WTC11 (cell line): ENCODE measurements around the gene BDP1. TPM values are rescaled to one million over a fixed set of nuclear protein-coding genes. Genes with fewer than 3 reads are reported as not detected.
"Not testable (repeated sequence)": the region's sequence is repeated elsewhere in the genome, so short reads cannot be mapped to it uniquely, and the experiment has no call there.

Experiments
- ATAC-seq: fragments of 200-7000 bp; cut with Tn5 transposase; 2 replicates; pipeline ENCODE4 v1.10.0; 2021; ENCODE audit warnings: mild to moderate bottlenecking, moderate library complexity
- CTCF ChIA-PET: fragments of 300-600 bp; sonication (Branson Sonifier 250); formaldehyde crosslinking; loops from one replicate; lab custom pipeline; 2021; ENCODE audit warnings: antibody characterized with exemption; lab: Charles Lee
- POLR2A ChIA-PET: fragments of 350-600 bp; sonication (Branson Sonifier 250); formaldehyde crosslinking; loops from one replicate; lab custom pipeline; 2021; ENCODE audit warnings: antibody characterized with exemption; lab: Charles Lee
- DNase-seq: peaks from one replicate; pipeline ENCODE4 v3.0.0; 2021; ENCODE audit warnings: low spot score
- H3K27ac Mint-ChIP-seq: 2 replicates; pipeline ENCODE4 v1.8.0; 2021; ENCODE audit warnings: mixed read lengths
- H3K27me3 Mint-ChIP-seq: 2 replicates; pipeline ENCODE4 v1.8.0; 2021; ENCODE audit warnings: low read depth, mild to moderate bottlenecking, moderate library complexity, mixed read lengths
- H3K36me3 Mint-ChIP-seq: 2 replicates; pipeline ENCODE4 v1.8.0; 2021; ENCODE audit warnings: mixed read lengths
- H3K4me1 Mint-ChIP-seq: 2 replicates; pipeline ENCODE4 v1.8.0; 2022; ENCODE audit warnings: mixed read lengths
- H3K4me3 Mint-ChIP-seq: 2 replicates; pipeline ENCODE4 v1.8.0; 2021; ENCODE audit warnings: mild to moderate bottlenecking, moderate library complexity, mixed read lengths
- H3K9me3 Mint-ChIP-seq: 2 replicates; pipeline ENCODE4 v1.8.0; 2021; ENCODE audit warnings: mixed read lengths
- GABPB1 ChIP-seq: sonication (generic); formaldehyde crosslinking; IDR thresholded peaks from 2 replicates; pipeline ENCODE4 v1.8.1; 2023; ENCODE audit warnings: mild to moderate bottlenecking, missing genetic modification reagents
- total RNA-seq: library from RNA; stranded (reverse); gene quantifications from 3 replicates; pipeline ENCODE4 v1.2.3, GENCODE V29; 2021
- TF ChIP-seq, protein P1 (sequence below): sonication (generic); formaldehyde crosslinking; IDR thresholded peaks from 2 replicates; pipeline ENCODE4 v1.8.1; 2022; ENCODE audit warnings: mild to moderate bottlenecking, missing genetic modification reagents, moderate library complexity, borderline replicate concordance
- TF ChIP-seq, protein P2 (sequence below): sonication (generic); formaldehyde crosslinking; conservative IDR thresholded peaks from 2 replicates; pipeline ENCODE4 v1.8.1; 2023; ENCODE audit warnings: mild to moderate bottlenecking, low read depth, missing genetic modification reagents, moderate library complexity
- TF ChIP-seq, protein P3 (sequence below): sonication (generic); formaldehyde crosslinking; IDR thresholded peaks from 2 replicates; pipeline ENCODE4 v1.8.0; 2023; ENCODE audit warnings: missing genetic modification reagents, mild to moderate bottlenecking, borderline replicate concordance

Gene BDP1
- total RNA-seq, 1 experiment from 2014 or later: 34.7 TPM

DNA sequence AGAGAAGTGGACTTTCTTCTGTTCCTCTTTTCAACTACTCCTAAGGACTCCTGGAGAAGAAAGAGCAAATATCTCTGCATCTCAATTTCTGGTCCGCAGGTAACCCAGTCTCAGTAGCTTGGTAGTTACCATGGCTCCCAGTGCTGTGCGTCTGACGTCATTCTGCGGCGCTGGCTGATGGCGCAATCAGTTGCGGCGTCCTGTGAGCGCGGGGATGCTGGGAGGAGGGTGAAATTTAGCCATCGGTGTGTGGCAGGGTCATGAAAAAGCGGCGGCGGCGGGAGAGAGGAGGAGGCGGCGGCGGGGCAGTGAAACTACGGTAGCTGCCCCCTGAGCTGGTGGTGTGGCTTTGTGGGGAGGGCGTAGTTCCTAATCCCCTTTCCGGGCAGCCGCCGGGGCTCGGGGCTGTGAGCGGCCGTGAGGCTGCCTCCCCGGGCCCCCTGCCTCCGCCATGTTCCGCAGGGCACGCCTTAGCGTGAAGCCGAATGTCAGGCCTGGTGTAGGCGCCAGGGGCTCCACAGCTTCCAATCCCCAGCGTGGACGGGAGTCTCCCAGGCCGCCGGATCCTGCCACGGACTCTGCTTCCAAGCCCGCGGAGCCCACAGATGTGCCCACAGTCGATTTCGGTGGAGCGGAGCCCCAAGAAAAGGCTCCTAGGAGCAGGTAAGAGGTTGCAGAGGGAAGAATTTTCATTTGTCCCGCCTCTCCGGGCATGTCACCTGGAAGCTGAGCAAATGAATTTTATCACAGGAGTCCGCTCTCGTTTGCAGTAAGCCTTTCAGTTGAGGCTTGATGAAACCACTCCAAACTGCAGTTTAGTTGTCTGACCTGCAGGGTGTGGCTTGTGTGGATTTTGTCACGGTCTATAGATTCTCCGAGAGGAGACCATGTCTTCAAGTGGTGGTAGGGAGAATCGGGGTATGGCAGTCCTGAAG lies at the start of gene BDP1 (continued):
- TF ChIP-seq, protein P1, sequence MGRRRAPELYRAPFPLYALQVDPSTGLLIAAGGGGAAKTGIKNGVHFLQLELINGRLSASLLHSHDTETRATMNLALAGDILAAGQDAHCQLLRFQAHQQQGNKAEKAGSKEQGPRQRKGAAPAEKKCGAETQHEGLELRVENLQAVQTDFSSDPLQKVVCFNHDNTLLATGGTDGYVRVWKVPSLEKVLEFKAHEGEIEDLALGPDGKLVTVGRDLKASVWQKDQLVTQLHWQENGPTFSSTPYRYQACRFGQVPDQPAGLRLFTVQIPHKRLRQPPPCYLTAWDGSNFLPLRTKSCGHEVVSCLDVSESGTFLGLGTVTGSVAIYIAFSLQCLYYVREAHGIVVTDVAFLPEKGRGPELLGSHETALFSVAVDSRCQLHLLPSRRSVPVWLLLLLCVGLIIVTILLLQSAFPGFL (CRISPR knock-in tag): no peak
- peak; percentile 76 for TF ChIP-seq GABPB1 (CRISPR knock-in tag)
- TF ChIP-seq, protein P2, sequence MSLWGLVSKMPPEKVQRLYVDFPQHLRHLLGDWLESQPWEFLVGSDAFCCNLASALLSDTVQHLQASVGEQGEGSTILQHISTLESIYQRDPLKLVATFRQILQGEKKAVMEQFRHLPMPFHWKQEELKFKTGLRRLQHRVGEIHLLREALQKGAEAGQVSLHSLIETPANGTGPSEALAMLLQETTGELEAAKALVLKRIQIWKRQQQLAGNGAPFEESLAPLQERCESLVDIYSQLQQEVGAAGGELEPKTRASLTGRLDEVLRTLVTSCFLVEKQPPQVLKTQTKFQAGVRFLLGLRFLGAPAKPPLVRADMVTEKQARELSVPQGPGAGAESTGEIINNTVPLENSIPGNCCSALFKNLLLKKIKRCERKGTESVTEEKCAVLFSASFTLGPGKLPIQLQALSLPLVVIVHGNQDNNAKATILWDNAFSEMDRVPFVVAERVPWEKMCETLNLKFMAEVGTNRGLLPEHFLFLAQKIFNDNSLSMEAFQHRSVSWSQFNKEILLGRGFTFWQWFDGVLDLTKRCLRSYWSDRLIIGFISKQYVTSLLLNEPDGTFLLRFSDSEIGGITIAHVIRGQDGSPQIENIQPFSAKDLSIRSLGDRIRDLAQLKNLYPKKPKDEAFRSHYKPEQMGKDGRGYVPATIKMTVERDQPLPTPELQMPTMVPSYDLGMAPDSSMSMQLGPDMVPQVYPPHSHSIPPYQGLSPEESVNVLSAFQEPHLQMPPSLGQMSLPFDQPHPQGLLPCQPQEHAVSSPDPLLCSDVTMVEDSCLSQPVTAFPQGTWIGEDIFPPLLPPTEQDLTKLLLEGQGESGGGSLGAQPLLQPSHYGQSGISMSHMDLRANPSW (CRISPR knock-in tag): no peak
- TF ChIP-seq, protein P3, sequence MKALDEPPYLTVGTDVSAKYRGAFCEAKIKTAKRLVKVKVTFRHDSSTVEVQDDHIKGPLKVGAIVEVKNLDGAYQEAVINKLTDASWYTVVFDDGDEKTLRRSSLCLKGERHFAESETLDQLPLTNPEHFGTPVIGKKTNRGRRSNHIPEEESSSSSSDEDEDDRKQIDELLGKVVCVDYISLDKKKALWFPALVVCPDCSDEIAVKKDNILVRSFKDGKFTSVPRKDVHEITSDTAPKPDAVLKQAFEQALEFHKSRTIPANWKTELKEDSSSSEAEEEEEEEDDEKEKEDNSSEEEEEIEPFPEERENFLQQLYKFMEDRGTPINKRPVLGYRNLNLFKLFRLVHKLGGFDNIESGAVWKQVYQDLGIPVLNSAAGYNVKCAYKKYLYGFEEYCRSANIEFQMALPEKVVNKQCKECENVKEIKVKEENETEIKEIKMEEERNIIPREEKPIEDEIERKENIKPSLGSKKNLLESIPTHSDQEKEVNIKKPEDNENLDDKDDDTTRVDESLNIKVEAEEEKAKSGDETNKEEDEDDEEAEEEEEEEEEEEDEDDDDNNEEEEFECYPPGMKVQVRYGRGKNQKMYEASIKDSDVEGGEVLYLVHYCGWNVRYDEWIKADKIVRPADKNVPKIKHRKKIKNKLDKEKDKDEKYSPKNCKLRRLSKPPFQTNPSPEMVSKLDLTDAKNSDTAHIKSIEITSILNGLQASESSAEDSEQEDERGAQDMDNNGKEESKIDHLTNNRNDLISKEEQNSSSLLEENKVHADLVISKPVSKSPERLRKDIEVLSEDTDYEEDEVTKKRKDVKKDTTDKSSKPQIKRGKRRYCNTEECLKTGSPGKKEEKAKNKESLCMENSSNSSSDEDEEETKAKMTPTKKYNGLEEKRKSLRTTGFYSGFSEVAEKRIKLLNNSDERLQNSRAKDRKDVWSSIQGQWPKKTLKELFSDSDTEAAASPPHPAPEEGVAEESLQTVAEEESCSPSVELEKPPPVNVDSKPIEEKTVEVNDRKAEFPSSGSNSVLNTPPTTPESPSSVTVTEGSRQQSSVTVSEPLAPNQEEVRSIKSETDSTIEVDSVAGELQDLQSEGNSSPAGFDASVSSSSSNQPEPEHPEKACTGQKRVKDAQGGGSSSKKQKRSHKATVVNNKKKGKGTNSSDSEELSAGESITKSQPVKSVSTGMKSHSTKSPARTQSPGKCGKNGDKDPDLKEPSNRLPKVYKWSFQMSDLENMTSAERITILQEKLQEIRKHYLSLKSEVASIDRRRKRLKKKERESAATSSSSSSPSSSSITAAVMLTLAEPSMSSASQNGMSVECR (CRISPR knock-in tag): peak; percentile 74; the same call in 1 of the 2 replicates

DNA sequence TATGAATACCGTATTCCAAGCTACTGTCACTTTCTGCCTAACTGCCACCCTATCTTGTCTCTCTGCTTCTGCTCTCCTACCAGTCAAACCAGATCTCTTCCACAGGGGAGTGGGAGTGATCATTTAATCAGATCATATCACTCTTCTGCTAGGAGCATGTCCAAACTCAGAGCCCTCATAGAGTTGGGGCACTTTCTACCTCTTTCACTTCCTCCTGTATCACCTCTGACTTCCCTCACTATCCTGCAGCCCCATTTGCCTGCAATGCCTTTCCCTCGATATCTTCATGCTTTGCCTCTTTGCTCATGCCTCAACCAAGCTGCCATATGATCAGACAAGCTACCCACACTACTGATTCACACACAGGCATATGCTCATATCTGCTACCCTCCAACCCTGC lies 45.4 kb upstream of the BDP1 start:
- H3K27me3 Mint-ChIP-seq, H3K9me3 Mint-ChIP-seq, POLR2A ChIA-PET, H3K4me3 Mint-ChIP-seq, DNase-seq, H3K27ac Mint-ChIP-seq, CTCF ChIA-PET, H3K36me3 Mint-ChIP-seq, ATAC-seq: not testable (repeated sequence)
- peaks cover 39% of the 10 kb centered on the region for H3K4me1 Mint-ChIP-seq

DNA sequence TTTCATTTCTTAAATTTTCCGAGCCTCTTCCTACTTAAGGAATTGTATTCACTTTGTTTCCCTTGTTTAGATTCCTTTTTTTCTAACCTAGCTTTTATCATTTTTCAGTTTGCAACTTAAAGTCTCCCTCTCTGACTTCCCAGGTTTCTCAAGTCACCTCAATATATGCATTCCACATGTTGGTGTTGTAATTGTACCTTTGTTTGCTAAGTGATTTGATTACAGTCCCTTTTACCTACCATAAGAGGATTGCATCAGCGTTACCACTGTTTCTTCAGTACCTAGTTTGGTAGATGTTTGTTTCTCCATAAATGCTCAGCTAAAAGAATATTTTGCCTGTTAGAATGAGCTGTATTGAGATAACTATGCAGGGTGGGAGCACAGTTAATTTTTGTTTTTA lies 39.8 kb upstream of the BDP1 start:
- ATAC-seq, CTCF ChIA-PET, H3K4me3 Mint-ChIP-seq, POLR2A ChIA-PET, H3K27me3 Mint-ChIP-seq, H3K36me3 Mint-ChIP-seq, H3K9me3 Mint-ChIP-seq, H3K27ac Mint-ChIP-seq, DNase-seq: not testable (repeated sequence)
- H3K4me1 Mint-ChIP-seq: peaks cover 56% of the 10 kb centered on the region

DNA sequence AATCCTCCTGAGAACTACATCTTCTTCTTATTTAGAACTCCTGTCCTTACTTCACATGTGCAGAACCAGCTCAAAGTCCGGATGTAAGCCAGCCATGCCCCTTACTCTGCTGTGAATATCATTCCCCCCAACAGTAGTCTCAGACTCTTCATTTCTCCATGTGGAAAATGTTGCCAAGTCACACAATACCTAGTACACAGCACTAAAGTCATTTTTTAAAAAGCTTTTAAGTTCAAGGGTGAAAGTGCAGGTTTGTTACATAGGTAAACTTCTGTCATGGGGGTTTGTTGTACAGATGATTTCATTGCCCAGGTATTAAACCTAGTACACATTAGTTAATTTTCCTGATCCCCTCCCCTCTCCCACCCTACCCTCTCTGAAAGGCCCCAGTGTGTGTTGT lies 37.4 kb upstream of the BDP1 start:
- H3K27ac Mint-ChIP-seq, DNase-seq, CTCF ChIA-PET, H3K4me3 Mint-ChIP-seq, H3K36me3 Mint-ChIP-seq, ATAC-seq, H3K27me3 Mint-ChIP-seq, POLR2A ChIA-PET, H3K9me3 Mint-ChIP-seq: not testable (repeated sequence)
- peaks cover 63% of the 10 kb centered on the region for H3K4me1 Mint-ChIP-seq

DNA sequence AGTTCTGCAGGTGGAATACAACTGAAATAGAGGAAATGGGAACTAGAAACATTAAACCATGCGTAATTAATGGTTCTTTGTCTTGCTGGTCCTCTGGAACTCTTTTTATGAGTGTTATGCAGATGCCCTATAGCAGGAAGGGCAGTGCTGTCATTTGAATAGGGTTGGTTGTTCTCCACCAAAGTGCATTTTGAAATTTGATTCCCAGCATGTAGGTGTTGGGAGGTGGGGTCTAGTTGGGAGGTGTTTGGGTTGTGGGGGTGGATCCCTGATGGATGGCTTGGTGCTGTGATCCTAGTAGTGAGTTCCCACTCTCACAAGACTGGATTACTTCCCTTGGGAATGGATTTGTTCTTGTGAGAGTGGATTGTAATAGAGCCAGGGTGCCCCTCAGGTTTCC lies 34.2 kb upstream of the BDP1 start:
- Mint-ChIP-seq H3K27ac (peak overlapping the region; percentile 93), H3K4me1 (peaks cover 54% of the 10 kb centered on the region), H3K4me3 (peak overlapping the region; percentile 33)
- peak; percentile 98 for ATAC-seq
- H3K36me3 Mint-ChIP-seq, H3K27me3 Mint-ChIP-seq, H3K9me3 Mint-ChIP-seq, DNase-seq, CTCF ChIA-PET, POLR2A ChIA-PET: not testable (repeated sequence)

DNA sequence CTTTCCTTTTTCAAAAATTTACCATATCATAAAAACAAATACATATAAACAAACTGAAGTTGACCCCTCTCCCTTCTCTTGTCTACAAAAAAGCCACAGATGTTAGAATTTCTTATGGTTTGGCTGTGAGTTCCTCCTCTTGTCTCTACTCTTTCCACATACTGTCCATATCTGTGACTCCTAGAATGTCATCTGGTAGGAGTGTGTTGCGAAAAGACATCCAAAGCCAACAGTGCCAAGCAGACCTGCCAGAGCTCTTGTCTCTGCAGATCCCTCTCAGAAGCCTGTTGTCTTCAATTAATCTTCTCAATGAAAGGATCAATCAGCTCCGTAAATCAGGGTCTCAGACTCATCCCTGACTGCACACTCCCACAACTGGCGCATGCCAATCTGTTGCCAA lies 31.6 kb upstream of the BDP1 start:
- H3K27ac Mint-ChIP-seq, H3K4me3 Mint-ChIP-seq, H3K27me3 Mint-ChIP-seq, CTCF ChIA-PET, ATAC-seq, DNase-seq, POLR2A ChIA-PET, H3K36me3 Mint-ChIP-seq, H3K9me3 Mint-ChIP-seq: not testable (repeated sequence)
- peaks cover 40% of the 10 kb centered on the region for H3K4me1 Mint-ChIP-seq

DNA sequence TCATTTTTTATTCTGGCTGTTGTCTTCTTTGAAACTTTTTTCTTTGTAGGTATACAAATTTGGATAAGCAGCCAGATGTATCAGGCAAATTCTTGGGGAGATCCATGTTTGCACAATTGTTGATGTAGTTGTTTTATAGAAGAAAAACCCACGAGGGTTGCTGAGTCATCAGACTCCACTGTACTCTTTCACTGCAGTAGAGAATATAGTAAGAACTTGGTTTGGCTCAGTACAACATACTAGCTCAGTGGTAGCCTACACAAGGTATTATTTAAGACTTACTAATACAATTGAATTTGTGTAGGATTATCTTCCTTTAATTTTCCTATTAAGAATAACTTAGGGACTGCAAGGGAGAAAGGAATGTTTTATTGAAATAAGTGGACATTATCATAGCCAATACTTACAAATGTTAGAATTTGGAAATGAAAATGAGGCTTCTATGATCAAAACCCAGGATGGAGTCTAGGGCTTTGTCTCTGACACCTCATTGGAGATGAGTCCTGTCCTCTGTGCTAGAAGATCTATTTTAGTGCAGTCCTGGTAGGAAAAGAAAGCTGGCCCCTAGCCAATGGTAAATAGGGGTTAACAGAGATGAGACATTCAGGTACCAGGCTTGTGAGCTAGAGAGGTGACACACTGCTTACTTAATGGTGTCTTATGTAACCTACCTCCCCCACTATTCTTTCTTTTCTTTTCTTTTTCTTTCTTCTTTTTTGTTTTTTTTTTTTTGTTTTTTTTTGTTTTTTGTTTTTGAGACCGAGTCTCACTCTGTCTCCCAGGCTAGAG lies 28.6 kb upstream of the BDP1 start:
- H3K36me3 Mint-ChIP-seq, CTCF ChIA-PET, H3K27me3 Mint-ChIP-seq, DNase-seq, ATAC-seq, H3K9me3 Mint-ChIP-seq, H3K27ac Mint-ChIP-seq, H3K4me3 Mint-ChIP-seq, POLR2A ChIA-PET: not testable (repeated sequence)
- H3K4me1 Mint-ChIP-seq: peaks cover 13% of the 10 kb centered on the region

DNA sequence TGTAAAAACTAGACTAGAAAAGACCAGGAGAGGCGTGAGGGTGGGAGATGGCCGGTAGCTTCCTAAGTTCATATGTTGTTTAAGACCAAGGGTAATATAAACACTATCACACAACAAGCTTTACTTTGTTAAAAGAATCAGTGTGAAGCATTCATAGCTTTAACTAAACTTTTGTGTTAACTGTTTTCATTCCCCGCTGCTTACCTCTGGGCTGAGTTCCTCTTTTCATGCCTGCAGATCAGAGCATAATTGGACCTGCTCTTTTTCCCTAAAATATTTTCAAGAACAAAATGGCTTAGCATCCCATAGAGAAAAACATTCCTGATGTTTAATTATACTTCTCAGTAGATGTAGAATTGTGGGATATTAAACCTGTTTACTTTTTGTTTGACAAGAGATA lies 23.0 kb upstream of the BDP1 start:
- H3K4me3 Mint-ChIP-seq, DNase-seq, H3K27me3 Mint-ChIP-seq, H3K36me3 Mint-ChIP-seq, H3K9me3 Mint-ChIP-seq, H3K27ac Mint-ChIP-seq, CTCF ChIA-PET, ATAC-seq, POLR2A ChIA-PET, H3K4me1 Mint-ChIP-seq: not testable (repeated sequence)
